Left ventricle myocardium inferior (tissue), 1 donor: ENCODE measurements around the gene TRMT1L. TPM values are rescaled to one million over a fixed set of nuclear protein-coding genes. Genes with fewer than 3 reads are reported as not detected.
A peak's percentile ranks its signal among the peaks of the same experiment; 100 is the strongest.

Experiments used
- DNase-seq: peaks from one replicate; pipeline ENCODE4 v3.0.0-alpha.2; 2020
- H3K27ac ChIP-seq: fragments of 200-600 bp; replicated peaks from 2 replicates; pipeline ENCODE4 v1.8.0; 2021
- H3K27me3 ChIP-seq: fragments of 200-600 bp; 2 replicates; pipeline ENCODE4 v1.8.0; 2021; ENCODE audit warnings: low read depth
- H3K36me3 ChIP-seq: fragments of 200-600 bp; 2 replicates; pipeline ENCODE4 v1.8.0; 2021
- H3K4me1 ChIP-seq: fragments of 200-600 bp; 2 replicates; pipeline ENCODE4 v1.8.0; 2021
- H3K4me3 ChIP-seq: fragments of 200-600 bp; 2 replicates; pipeline ENCODE4 v1.8.0; 2021; ENCODE audit warnings: mild to moderate bottlenecking, moderate library complexity
- H3K9me3 ChIP-seq: fragments of 200-600 bp; replicated peaks from 2 replicates; pipeline ENCODE4 v1.8.0; 2021
- intact Hi-C: fragments of 100-400 bp; cut with micrococcal nuclease; formaldehyde crosslinking; loops from one replicate; pipeline ENCODE4 v1.11.0; 2022
- total RNA-seq: library from RNA; stranded (reverse); fragmentation: NEBNext Ultra II Directional; extraction: Animal tissue kit (Norgen Biotek cat#: 25700); gene quantifications from one replicate; pipeline ENCODE4 v1.2.1, GENCODE V29; 2021
- TF ChIP-seq, protein P1 (sequence below): fragments of 200-600 bp; IDR thresholded peaks from 2 replicates; pipeline ENCODE4 v1.8.0; 2021; ENCODE audit warnings: antibody characterized with exemption, mild to moderate bottlenecking, borderline replicate concordance
- donor health status: DM: no; HTN: yes; CAD: no; lungs with severe emphysema.

Gene TRMT1L
- total RNA-seq, 1 donor from 2014 or later, result 26.1 TPM

DNA sequence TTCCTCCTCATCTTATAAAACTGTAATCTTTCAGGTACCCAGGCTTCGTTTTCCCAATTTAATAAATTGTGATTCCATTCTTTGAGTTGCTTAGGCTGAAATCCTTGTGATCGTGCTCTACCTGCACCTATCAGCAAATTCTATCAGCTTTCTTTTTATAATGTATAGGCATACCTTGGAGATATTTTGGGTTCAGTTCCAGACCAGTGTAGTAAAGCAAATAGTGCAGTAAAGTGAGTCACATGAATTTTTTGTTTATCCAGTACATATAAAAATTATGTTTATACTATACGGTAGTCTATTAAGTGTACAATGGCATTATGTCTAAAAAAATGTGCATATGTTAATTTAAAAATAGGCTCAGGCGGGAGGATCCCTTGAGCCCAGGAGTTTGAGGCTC, 5.7 kb upstream of the TRMT1L start:
- intact Hi-C loops, result loop anchor here (10.0 kb wide), 1 partner anchor 358 kb away; no protein-coding TSS in a partner anchor

DNA sequence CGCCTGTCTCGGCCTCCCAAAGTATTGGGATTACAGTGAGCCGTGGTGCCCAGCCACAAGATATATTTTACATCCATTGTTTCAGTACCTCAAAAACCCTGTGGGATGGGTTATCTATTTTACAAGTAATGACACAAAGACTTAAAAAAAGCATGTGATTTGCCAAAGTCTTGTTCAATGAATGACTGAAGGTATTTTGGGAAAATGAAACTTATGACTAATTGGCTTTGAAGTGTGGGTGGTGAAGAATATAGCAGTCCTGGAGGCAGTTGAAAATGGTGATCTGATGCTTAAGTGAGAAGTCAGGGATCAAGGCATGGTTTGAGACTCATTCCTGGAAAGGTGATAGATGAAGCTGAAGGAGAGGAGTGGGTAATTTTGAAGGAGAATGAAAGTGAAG, 3.2 kb upstream of the TRMT1L start:
- intact Hi-C loops, result loop anchor here (10.0 kb wide), 1 partner anchor 355 kb away; no protein-coding TSS in a partner anchor
- H3K9me3 ChIP-seq, result no peaks in the 10 kb centered on the region
- peaks cover 40% of the 10 kb centered on the region for H3K4me1 ChIP-seq
- TF ChIP-seq, protein P1, sequence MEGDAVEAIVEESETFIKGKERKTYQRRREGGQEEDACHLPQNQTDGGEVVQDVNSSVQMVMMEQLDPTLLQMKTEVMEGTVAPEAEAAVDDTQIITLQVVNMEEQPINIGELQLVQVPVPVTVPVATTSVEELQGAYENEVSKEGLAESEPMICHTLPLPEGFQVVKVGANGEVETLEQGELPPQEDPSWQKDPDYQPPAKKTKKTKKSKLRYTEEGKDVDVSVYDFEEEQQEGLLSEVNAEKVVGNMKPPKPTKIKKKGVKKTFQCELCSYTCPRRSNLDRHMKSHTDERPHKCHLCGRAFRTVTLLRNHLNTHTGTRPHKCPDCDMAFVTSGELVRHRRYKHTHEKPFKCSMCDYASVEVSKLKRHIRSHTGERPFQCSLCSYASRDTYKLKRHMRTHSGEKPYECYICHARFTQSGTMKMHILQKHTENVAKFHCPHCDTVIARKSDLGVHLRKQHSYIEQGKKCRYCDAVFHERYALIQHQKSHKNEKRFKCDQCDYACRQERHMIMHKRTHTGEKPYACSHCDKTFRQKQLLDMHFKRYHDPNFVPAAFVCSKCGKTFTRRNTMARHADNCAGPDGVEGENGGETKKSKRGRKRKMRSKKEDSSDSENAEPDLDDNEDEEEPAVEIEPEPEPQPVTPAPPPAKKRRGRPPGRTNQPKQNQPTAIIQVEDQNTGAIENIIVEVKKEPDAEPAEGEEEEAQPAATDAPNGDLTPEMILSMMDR, result no peak
- H3K36me3 ChIP-seq, result peaks cover 25% of the 10 kb centered on the region
- no peaks in the 10 kb centered on the region for H3K27me3 ChIP-seq
- no peak for DNase-seq
- no peak overlapping the region for H3K4me3 ChIP-seq
- no peak overlapping the region for H3K27ac ChIP-seq

More for the DNA sequence above, 5.7 kb upstream of the TRMT1L start:
- H3K9me3 ChIP-seq, result no peaks in the 10 kb centered on the region
- TF ChIP-seq, protein P1, result no peak
- DNase-seq, result no peak
- H3K36me3 ChIP-seq, result peaks cover 49% of the 10 kb centered on the region
- H3K27ac ChIP-seq, result no peak overlapping the region
- H3K4me3 ChIP-seq, result no peak overlapping the region
- H3K4me1 ChIP-seq, result peaks cover 18% of the 10 kb centered on the region
- H3K27me3 ChIP-seq, result no peaks in the 10 kb centered on the region

DNA sequence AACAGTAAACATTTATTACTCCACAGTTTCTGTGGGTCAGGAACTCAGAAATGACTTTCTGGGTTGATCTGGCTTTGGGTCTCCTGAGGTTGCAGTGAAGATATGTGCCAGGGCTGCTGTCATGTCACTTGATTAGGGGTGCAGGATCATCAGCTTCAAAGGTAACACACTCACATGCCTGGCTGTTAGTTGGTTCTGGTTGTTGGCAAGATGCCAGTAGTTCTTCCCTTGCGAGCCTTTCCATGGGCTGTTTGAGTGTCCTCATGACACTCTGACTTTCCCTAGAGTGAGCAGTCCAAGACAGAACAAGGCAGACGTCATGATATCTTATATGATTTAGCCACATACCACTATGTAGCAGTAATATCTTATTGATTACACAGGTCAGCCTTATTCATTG, 2.0 kb upstream of the TRMT1L start:
- Histone ChIP-seq H3K4me1 (peaks cover 51% of the 10 kb centered on the region), H3K27ac (no peak overlapping the region), H3K4me3 (peak overlapping the region; percentile 79), H3K27me3 (no peaks in the 10 kb centered on the region), H3K36me3 (peaks cover 16% of the 10 kb centered on the region), H3K9me3 (no peaks in the 10 kb centered on the region)
- DNase-seq, result no peak
- TF ChIP-seq, protein P1, result no peak
- intact Hi-C loops, result no loop called here

DNA sequence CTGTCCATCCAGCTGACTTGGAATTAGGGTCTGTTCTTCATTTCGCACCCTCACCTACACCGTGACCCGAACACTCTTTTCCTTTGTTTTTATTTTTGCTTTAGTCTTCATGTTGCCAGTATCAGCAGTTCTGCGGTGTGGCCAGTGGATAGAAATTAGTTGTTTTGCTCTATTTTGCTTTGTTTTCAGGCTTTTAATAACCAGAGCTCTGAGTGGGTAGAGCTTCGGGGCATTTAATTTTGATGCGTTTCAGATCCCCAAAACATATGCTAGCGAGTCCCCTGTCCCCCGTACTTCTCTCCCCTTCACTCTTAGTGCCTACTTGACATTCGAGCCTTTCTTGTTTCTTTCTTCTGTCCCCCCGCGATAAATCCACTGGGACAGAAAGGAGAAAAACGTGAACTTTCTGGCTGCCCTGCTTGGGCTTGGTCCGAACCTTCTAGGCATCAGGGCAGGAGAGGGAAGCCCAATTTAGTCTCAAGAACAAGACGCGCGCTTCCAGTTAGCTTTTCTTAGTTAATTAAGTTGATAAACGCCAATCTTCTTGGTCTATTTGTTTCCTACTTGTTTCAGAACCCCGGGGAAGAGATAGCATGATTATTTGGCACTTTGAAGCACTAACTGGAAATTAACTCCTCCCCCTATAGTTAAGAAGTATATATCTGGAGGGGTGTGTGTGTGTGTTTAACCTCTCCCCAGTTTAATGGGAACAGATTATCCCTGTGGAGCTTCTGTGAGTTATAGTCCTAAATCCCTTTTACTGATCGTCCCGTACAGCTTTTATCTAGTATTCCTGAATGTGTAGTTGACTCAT, 1.1 kb upstream of the TRMT1L start:
- TF ChIP-seq, protein P1, result no peak
- Histone ChIP-seq H3K27ac (peak overlapping the region; percentile 98), H3K27me3 (no peaks in the 10 kb centered on the region), H3K9me3 (no peaks in the 10 kb centered on the region), H3K4me1 (peaks cover 60% of the 10 kb centered on the region), H3K4me3 (peak overlapping the region; percentile 79), H3K36me3 (peaks cover 6% of the 10 kb centered on the region)
- intact Hi-C loops, result no loop called here
- DNase-seq, result no peak

DNA sequence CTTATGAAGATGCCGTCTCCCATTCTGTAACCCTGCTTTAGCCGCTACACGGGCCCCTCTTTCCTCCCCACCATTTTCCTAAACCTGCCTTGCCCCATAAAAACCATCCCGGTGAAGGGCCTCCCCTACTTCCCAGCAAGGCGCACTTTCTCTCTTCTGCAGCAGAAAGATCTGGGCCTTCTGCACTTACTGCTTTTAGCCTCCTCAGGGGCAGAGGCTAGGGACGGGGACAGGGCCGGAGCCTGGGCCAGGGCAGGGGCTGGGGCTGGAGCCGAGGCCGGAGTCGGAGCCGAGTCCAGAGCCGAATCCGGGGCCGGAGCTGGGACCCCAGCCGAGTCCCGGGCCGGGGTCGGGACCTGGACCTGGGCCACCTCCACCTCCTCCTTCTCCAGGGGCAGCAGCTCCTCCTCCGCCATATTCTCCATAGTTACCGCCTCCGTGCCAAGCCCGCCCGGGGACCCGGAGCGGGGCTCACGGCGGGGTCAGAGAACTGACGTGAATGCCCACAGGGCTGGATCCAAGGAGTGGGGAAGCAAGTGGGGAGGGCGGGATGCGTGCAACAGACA, 382 bp downstream of the TRMT1L start:
- TF ChIP-seq, protein P1, result no peak
- Histone ChIP-seq H3K27me3 (no peaks in the 10 kb centered on the region), H3K27ac (peak overlapping the region; percentile 98), H3K9me3 (no peaks in the 10 kb centered on the region), H3K4me1 (peaks cover 66% of the 10 kb centered on the region), H3K4me3 (peak overlapping the region; percentile 79), H3K36me3 (peaks cover 5% of the 10 kb centered on the region)
- DNase-seq, result no peak
- intact Hi-C loops, result no loop called here
